ENCODE results near the gene GP1BB.
"Not testable (repeated sequence)": the region's sequence is repeated elsewhere in the genome, so short reads cannot be mapped to it uniquely, and the experiment has no call there.

Gene GP1BB

GRCh38 chr22:19714312-19715187 is 8.8 kb upstream of the GP1BB start, which contains the start of gene SEPTIN5:
TSS of gene SEPTIN5 (plus strand) at chr22:19714503. CDS start at chr22:19714589, 86 bp downstream.
- no peak for DNase-seq

- no peak for DNase-seq
Measured at GRCh38 chr22:19715188-19715930, 8.0 kb upstream of the GP1BB start.

GRCh38 chr22:19716041-19716828 is 7.1 kb upstream of the GP1BB start:
- no peak for DNase-seq

DNA sequence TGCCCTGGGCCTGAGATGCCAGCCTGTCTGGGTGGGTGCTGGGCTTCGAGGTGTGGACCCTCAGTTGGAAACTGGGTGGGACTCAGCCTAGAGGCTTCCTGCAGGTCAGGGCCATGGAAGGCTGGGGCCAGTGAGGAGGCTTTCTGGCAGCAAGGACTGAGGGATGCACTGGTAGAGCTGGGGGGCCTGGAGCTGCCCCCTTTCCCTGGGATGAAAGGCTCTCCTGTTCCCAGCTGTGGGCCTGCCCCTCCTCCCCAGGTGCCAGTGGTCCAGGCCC is 6.6 kb upstream of the GP1BB start:
- DNase-seq, result no peak

- no peak for DNase-seq
Measured at GRCh38 chr22:19717181-19717580, 6.2 kb upstream of the GP1BB start.

DNA sequence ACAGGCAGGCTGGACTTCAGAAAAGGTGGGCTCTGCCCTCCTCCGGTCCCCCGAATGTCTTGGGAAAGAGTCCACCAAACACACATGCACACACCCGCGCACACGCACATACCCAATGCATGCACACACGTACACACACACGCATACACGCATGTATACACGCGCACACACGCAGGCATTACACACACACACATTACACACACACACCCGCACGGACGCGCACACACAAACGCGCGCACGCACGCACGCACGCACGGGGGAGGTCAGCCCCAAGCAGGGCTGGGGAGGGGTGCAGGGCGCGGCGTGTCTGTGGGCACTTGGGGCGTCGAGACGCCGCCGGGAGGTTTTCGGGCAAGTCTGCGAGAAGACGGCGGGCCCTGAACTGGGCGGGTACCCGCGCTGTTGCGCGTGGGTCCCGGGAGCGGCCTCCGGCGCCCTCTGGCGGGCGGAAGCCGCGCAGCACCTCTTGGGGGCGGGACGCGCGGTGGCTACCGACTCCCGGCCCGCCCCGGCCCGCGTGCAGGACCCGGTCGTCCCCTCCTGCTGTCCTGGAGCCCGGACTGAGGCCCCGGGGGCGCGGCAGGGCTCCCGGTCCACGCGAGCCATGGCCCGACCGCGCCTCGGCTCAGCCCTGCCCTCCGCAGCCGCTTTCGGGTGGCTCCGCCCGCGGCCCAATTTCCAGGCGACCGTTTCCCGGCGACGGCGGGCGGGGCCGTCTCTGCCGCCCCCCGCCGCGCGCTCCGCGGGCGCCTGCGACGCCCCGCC is 5.5 kb upstream of the GP1BB start:
- DNase-seq, result no peak

DNA sequence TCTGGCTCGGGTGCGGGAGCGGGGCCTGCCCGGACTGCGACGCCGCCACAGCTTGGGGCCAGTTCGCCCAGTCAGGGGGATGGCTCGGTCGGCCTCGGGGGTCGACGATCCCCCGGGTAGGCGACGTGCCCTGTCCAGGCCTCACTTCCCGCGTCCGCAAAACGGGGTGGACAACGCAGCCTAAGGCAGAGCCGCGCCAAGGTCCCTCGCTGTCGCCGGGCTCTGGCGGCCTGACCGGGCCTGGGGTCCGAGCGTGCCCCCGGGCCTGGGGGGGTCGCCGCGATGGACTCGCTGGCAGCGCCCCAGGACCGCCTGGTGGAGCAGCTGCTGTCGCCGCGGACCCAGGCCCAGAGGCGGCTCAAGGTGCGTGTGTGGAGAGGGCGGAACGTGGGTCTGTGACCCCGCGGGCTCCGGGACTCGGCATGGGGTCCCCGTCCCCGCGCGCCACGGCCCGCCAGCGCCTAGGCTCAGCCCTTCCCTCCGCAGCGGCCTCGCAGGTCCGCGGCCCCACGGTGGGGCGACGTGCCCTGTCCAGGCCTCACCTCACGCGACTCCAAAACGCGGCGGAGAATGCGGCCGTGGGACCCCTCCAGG is 4.8 kb upstream of the GP1BB start:
- no peak for DNase-seq

DNA sequence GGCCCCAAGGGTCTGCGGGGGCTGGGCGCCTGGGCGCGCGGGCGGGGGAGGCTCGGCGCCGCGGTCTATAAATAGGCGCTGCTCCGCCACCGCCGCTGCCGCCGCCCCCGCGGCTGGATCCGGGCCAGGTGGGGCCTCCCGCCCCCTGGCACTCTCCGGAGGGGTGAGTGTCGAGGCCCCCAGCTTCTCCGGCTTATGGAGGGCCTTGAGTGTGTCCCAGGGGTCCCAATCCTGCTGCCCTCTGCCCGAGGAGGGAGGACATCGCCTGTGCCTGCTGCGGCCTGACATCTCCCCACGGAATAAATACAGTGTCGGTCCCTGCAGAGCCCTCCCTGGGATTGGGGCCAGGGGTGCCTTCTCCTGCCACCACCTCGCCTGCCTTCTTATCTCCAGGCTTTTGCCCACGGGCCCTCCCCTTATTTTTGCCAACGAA is 4.3 kb upstream of the GP1BB start:
- no peak for DNase-seq

DNA sequence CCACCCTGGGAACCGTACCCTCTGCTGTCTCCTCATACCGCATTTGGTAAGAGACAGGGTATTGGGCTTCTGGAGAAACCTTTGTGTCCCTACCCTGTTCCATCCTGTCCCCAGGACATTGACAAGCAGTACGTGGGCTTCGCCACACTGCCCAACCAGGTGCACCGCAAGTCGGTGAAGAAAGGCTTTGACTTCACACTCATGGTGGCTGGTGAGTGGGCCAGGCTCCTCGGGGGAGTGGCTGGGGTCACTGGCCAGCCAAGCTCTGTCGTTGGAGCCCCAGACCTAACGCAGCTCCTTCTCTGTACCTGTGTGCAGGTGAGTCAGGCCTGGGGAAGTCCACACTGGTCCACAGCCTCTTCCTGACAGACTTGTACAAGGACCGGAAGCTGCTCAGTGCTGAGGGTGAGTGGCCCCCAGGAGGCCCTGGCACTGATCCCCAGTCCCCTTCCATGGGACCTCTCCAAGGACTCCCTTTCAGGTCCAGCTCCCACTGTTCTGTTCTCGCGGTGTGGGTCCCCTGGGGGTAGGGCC is 3.8 kb upstream of the GP1BB start:
- DNase-seq, result no peak

- DNase-seq, result no peak
Measured at GRCh38 chr22:19720150-19720827, 3.0 kb upstream of the GP1BB start.

DNA sequence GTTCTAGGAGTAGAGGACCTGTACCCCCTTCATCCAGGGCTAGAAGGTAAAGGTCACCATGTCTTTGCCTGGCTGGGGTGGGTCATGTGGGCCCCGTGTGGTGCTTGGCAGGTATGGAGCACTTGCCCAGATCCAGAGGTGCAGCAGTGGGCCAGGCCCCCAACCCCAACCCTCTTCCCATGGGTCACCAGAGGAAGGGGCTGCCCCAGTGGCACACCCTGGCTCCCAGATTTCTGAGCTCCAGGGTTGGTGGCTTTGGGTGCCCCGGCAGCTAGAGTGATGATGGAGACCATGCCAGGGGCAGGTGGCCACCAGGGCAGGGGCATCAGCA is 2.4 kb upstream of the GP1BB start:
- DNase-seq, result no peak

GRCh38 chr22:19721330-19722177 is 1.8 kb upstream of the GP1BB start:
- DNase-seq, result no peak

GRCh38 chr22:19722178-19722981 is 959 bp upstream of the GP1BB start:
- DNase-seq, result no peak

DNA sequence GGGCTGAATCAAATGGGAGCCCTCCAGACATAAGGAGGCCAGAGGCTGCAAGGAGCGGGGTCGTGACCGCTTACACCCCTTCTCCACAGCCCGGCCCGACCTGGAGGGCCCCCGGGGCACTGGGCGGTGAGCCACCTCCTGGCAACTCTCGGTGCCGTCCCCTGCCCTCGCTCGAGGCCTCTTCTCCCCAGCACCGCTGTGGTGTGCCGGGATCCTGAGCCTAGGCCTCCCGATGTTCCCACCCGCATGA is 432 bp upstream of the GP1BB start:
- DNase-seq, result no peak

GRCh38 chr22:19723983-19724827 is 866 bp downstream of the GP1BB start:
- no peak for DNase-seq

DNA sequence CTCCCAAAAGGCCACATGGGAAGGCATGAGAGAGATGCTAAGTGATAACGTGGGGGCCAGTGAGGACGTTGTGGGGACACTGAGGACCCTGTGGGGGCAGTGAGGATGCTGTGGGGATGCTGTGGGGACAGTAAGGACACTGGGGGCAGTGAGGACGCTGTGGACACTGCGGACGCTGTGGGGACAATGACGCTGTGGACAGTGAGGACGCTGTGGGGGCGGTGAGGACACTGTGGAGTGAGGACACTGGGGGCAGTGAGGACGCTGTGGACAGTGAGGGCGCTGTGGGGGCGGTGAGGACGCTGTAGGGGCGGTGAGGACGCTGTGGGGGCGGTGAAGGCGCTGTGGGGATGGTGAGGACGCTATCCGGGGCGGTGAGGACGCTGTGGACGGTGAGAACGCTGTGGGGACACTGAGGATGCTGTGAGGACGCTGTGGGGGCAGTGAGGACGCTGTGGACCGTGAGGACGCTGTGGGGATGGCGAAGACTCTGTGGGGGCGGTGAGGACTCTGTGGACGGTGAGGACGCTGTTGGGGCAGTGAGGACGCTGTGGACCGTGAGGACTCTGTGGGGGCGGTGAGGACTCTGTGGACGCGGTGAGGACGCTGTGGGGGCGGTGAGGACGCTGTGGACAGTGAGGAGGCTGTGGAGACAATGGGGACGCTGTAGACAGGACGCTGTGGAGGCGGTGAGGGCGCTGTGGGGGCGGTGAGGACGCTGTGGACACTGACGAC is 1.8 kb downstream of the GP1BB start:
- DNase-seq, result no peak

DNA sequence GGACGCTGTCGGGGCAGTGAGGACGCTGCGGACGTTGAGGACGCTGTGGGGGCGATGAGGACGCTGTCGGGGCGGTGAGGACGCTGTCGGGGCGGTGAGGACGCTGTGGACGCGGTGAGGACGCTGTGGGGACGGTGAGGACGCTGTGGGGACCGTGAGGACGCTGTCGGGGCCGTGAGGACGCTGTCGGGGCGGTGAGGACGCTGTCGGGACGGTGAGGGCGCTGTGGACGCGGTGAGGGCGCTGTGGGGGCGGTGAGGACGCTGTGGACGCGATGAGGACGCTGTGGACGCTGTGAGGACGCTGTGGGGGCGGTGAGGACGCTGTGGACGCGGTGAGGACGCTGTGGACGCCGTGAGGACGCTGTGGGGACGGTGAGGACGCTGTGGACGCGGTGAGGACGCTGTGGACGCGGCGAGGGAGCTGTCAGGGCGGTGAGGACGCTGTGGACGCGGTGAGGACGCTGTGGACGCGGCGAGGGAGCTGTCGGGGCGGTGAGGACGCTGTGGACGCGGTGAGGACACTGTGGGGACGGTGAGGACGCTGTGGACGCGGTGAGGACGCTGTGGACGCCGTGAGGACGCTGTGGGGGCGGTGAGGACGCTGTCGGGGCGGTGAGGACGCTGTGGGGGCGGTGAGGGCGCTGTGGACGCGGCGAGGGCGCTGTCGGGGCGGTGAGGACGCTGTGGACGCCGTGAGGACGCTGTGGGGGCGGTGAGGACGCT is 2.9 kb downstream of the GP1BB start:
- DNase-seq, result not testable (repeated sequence)

Measured in NCI-H526 treated with DMSO at 0.1 percent for 48 hours (cell line).